A549 (cell line): ENCODE results near the gene ZBTB44. TPM values are rescaled to one million over a fixed set of nuclear protein-coding genes. Genes with fewer than 3 reads are reported as not detected.

Experiments used
- ATAC-seq, 2 experiments: fragments of 200-7000 bp in 1 of 2; fragments of >200 bp in 1 of 2; cut with Nextera tagmentation in 1 of 2; cut with Tn5 transposase in 1 of 2; 3 replicates each; pipeline versions ENCODE4 v1.8.0 to v1.9.1; 2018 to 2020; ENCODE audit warnings: mild to moderate bottlenecking in 1 of 2, moderate library complexity in 1 of 2
- CTCF ChIA-PET: fragments of 300-600 bp; sonication (Branson Sonifier 250); formaldehyde crosslinking; extraction: SDS; loops from one replicate; lab custom pipeline; 2021; ENCODE audit warnings: antibody characterized with exemption, inconsistent platforms; lab: Yijun Ruan, JAX
- POLR2A ChIA-PET: fragments of 350-600 bp; formaldehyde crosslinking; extraction: SDS; loops from one replicate; lab custom pipeline; 2021; ENCODE audit warnings: antibody characterized with exemption, inconsistent platforms; lab: Yijun Ruan, JAX
- DNase-seq, 2 experiments: peaks; one replicate each; pipeline versions ENCODE4 v3.0.0 to v3.0.0-alpha.2; 2011 to 2016; ENCODE audit warnings: low read depth in 1 of 2, low spot score in 1 of 2
- FAIRE-seq: peaks from 2 replicates; lab custom pipeline; 2011; peaks lifted over from hg19 to GRCh38; lab: Jason Lieb, UNC
- H3K27ac ChIP-seq, 2 experiments: fragments of >200 bp; sonication (Bioruptor Twin); formaldehyde crosslinking; 3 replicates each; pipeline ENCODE4 v1.5.1; 2016 to 2017
- H3K4me1 ChIP-seq: fragments of >200 bp; sonication (Bioruptor Twin); formaldehyde crosslinking; 3 replicates; pipeline ENCODE4 v1.6.1; 2016
- H3K4me2 ChIP-seq: fragments of >200 bp; sonication (Bioruptor Twin); formaldehyde crosslinking; 3 replicates; pipeline ENCODE4 v1.6.1; 2016
- H3K4me3 ChIP-seq: fragments of >200 bp; sonication (Bioruptor Twin); formaldehyde crosslinking; 3 replicates; pipeline ENCODE4 v1.5.1; 2016
- H3K9me3 ChIP-seq: fragments of >200 bp; sonication (Bioruptor Twin); formaldehyde crosslinking; 3 replicates; pipeline ENCODE4 v1.6.1; 2016
- CBX8 ChIP-seq: fragments of 200-600 bp; sonication (generic); IDR thresholded peaks from 2 replicates; pipeline ENCODE4 v1.6.1; 2016
- CHD4 ChIP-seq: fragments of 200-600 bp; sonication (generic); IDR thresholded peaks from 2 replicates; pipeline ENCODE4 v1.6.1; 2016; ENCODE audit warnings: antibody characterized with exemption, mild to moderate bottlenecking, borderline replicate concordance
- EHMT2 ChIP-seq: fragments of 200-600 bp; sonication (generic); IDR thresholded peaks from 2 replicates; pipeline ENCODE4 v1.6.1; 2016; ENCODE audit warnings: antibody characterized with exemption, low read depth, mild to moderate bottlenecking, moderate library complexity
- FOSL2 ChIP-seq, 2 experiments: fragments of 450-650 bp in 1 of 2; fragments of >200 bp in 1 of 2; sonication (Bioruptor Twin) in 1 of 2; formaldehyde crosslinking; IDR thresholded peaks; 2 replicates each; pipeline versions ENCODE4 v1.5.0 to v1.6.1; 2016 to 2020; ENCODE audit warnings: mild to moderate bottlenecking in 1 of 2, moderate library complexity in 1 of 2
- HOXB5 ChIP-seq: fragments of 250-450 bp; sonication (Bioruptor Pico); IDR thresholded peaks from 2 replicates; pipeline ENCODE4 v1.5.0; 2020; ENCODE audit warnings: mild to moderate bottlenecking, moderate library complexity
- JUN ChIP-seq, 2 experiments: fragments of >200 bp; sonication (Bioruptor Twin); formaldehyde crosslinking; IDR thresholded peaks; 2 replicates in 1 of 2; 3 replicates in 1 of 2; pipeline ENCODE4 v1.6.1; 2016 to 2017
- KDM5A ChIP-seq: fragments of 200-600 bp; sonication (generic); IDR thresholded peaks from 2 replicates; pipeline ENCODE4 v1.6.1; 2016; ENCODE audit warnings: antibody characterized with exemption, mild to moderate bottlenecking
- MAZ ChIP-seq: fragments of 150-350 bp; IDR thresholded peaks from 2 replicates; pipeline ENCODE4 v1.6.1; 2014; ENCODE audit warnings: antibody characterized with exemption, low read depth, low read length, borderline replicate concordance
- MYC ChIP-seq: IDR thresholded peaks from 2 replicates; pipeline ENCODE4 v1.6.1; 2012; ENCODE audit warnings: mild to moderate bottlenecking, inconsistent platforms, low read length, improper control_type of control experiment, borderline replicate concordance
- NFE2L2 ChIP-seq: fragments of 150-350 bp; conservative IDR thresholded peaks from 2 replicates; pipeline ENCODE4 v1.6.1; 2014; ENCODE audit warnings: low read length
- NR3C1 ChIP-seq: fragments of >200 bp; sonication (Bioruptor Twin); formaldehyde crosslinking; IDR thresholded peaks from 3 replicates; pipeline ENCODE4 v1.6.1; 2017
- PHF8 ChIP-seq: fragments of 200-600 bp; sonication (generic); IDR thresholded peaks from 2 replicates; pipeline ENCODE4 v1.6.1; 2016; ENCODE audit warnings: low read depth, mild to moderate bottlenecking, antibody characterized with exemption, moderate library complexity, borderline replicate concordance
- POLR2AphosphoS2 ChIP-seq: conservative IDR thresholded peaks from 2 replicates; pipeline ENCODE4 v1.6.1; 2012; ENCODE audit warnings: low read length, improper control_type of control experiment, inconsistent platforms
- TP53 ChIP-seq: fragments of 250-450 bp; sonication (Bioruptor Pico); IDR thresholded peaks from 2 replicates; pipeline ENCODE4 v1.5.0; 2021; ENCODE audit warnings: mild to moderate bottlenecking, moderate library complexity
- ZFP36 ChIP-seq: fragments of 450-650 bp; IDR thresholded peaks from 2 replicates; pipeline ENCODE4 v1.6.1; 2014; ENCODE audit warnings: borderline replicate concordance; ENCODE audit not compliant: partially characterized antibody
- WGBS: methylation state at CpG from one replicate; pipeline ENCODE4 v1.1.6; 2017; ENCODE audit errors: missing lambda C conversion rate; 5-methylcytosine and 5-hydroxymethylcytosine counted together
- polyA plus RNA-seq, 4 experiments: library from polyadenylated mRNA; depleted of rRNA in 3 of 4; stranded (reverse); fragments of >200 nt; fragmentation: RNase III in 1 of 4; extraction: RNeasy Plus Mini Kit Qiagen cat#74134 plus additional on column Dnase treatment in 1 of 4; gene quantifications; 2 replicates in 3 of 4; 3 replicates in 1 of 4; pipeline ENCODE4 v1.2.3, GENCODE V29; 2011 to 2017
- TF ChIP-seq, protein P1 (sequence below): fragments of 150-350 bp; IDR thresholded peaks from 2 replicates; pipeline ENCODE4 v1.6.1; 2014; ENCODE audit warnings: low read depth, mild to moderate bottlenecking, low read length
- TF ChIP-seq, protein P2 (sequence below): fragments of >200 bp; sonication (Bioruptor Twin); formaldehyde crosslinking; IDR thresholded peaks from 2 replicates; pipeline ENCODE4 v1.6.1; 2016

Gene ZBTB44
- polyA plus RNA-seq, 2 of the 4 experiments (the other 2 are of a cell fraction) = 6.7 to 16.1 TPM

DNA sequence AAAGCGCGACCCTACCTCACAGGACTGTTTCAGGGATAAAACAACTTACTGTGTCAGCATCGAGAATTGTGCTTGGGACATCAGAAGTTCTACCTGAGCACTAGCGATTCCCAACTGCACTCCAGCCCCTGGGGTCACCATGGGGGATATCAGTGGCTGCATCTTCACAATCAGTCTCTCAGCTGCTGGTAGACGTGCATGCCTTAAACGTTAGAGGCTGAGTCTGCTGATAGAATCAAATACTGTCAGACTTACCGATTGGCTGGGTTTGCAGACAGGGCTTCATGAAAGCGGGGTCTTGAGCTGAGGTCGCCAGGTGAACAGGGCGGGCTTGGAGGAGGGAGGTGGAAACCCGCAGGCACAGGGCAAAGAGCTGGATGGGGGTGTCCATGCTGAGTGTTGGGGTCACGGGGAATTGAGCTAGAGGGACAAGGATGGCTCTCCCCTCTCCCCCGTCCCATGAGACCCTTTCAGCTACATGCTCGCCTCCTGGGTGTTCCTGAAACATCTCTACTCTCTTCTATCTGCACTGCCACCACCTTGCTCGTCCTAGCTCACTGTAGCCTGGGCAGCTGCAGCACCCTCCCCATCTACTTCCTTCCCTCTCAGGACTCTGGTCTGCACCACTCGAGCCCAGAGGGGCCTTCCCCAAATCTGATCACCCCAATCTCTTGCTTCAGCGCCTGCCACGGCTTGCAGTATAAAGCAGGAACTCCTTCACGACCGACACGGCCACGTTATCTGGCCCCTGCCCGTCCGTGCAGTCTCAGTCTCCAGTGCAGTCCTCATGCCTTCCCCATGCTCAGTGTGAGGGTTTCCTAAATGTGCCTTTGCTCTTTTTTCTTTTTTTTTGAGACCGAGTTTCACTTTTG is 111.7 kb downstream of the ZBTB44 start:
- FAIRE-seq = no peak
- 58% methylated on average over 25 of the region's 25 CpGs for WGBS
- ChIA-PET POLR2A (no interaction called here), CTCF (interaction anchor here (1.4 to 1.8 kb wide), 2 partner anchors 9 kb away, joined by 4 read pairs; no protein-coding TSS in a partner anchor)
- ATAC-seq = no peak
- H3K9me3 ChIP-seq = no peaks in the 10 kb centered on the region
- DNase-seq = no peak
- no peak overlapping the region for H3K27ac ChIP-seq
- H3K4me3 ChIP-seq = no peak overlapping the region
- H3K4me1 ChIP-seq = no peaks in the 10 kb centered on the region
- H3K4me2 ChIP-seq = no peak overlapping the region
- TF ChIP-seq MAZ (no peak), MYC (no peak), PHF8 (no peak), HOXB5 (CRISPR knock-in tag) (no peak), KDM5A (no peak)
- TF ChIP-seq, protein P1, sequence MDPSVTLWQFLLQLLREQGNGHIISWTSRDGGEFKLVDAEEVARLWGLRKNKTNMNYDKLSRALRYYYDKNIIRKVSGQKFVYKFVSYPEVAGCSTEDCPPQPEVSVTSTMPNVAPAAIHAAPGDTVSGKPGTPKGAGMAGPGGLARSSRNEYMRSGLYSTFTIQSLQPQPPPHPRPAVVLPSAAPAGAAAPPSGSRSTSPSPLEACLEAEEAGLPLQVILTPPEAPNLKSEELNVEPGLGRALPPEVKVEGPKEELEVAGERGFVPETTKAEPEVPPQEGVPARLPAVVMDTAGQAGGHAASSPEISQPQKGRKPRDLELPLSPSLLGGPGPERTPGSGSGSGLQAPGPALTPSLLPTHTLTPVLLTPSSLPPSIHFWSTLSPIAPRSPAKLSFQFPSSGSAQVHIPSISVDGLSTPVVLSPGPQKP = no peak
- TF ChIP-seq, all 56 proteins: peak for 0

DNA sequence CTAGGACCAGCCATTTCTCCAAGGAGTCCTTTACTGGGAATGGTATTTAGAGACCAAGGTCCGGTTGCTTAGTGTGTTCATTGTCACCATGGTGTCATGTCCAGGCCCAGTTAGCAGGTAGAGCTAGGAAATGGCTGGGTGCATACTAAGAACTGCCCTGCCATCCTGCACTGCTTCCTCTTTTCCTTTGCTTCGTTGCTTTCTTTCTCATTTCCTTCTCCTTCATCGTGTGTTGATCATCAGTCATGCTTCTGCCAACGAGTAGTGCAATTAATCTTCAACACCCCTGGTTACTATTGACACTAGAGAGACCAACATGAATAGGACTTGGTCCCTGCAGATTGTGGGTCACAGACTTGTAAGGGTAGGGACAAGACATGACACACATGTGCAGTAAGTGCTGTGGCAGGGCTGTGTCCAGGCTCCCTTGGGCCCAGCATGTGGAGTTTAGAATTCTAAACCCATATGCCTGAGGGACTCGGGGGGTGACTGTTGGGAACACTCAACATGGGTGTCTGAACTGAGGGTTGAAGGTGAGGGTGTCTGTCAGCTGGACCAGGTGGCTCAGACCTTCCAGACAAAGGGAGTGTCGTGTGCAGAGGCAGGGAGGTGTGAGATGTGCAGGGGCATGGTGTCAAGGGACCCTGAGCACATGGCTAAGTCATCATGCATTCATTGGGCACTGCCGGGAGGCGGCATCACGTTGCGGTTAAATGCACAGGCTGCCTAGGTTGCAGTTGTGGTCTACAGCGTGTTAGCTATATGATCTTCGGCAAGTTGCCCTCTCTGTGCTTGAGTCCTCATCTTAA is 112.5 kb downstream of the ZBTB44 start:
- WGBS = 57% methylated on average over 10 of the region's 12 CpGs
- DNase-seq (no peak), FAIRE-seq (no peak), ATAC-seq (no peak)
- POLR2A ChIA-PET = interaction anchor here (0.5 kb wide), 1 partner anchor 8 kb away, joined by 3 read pairs; no protein-coding TSS in a partner anchor
- CTCF ChIA-PET = interaction anchor here (1.8 to 2.1 kb wide), 2 partner anchors 8 to 11 kb away, joined by 4 to 6 read pairs; no protein-coding TSS in a partner anchor
- Histone ChIP-seq H3K9me3 (no peaks in the 10 kb centered on the region), H3K4me1 (no peaks in the 10 kb centered on the region), H3K4me3 (no peak overlapping the region), H3K4me2 (no peak overlapping the region), H3K27ac (no peak overlapping the region)
- TF ChIP-seq ZFP36 (no peak), FOSL2 (IDR thresholded peaks at IDR 0.05) (no peak), FOSL2 (CRISPR knock-in tag; IDR thresholded peaks at IDR 0.05) (no peak), CHD4 (no peak), TP53 (no peak), JUN (IDR thresholded peaks at IDR 0.05) (no peak)

DNA sequence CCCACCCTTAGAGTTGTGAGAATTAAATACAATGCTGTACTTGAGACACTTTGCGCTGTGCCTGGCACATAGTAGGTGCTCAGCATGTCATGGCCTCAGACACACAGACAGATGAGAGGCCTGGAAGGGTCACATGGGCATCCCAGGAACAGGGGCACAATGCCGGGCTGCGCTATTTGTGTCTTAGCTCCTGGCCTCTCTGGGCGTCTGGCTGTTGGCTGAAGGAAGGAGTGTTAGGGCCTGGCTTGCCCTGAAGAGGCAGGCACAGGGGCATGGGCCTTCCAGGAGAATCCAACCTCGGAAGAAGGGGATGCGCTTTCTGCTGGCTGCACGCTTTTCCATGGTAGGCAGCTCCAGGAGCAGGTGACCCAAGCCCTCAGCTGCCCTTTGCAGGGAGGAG is 113.7 kb downstream of the ZBTB44 start:
- 63% methylated on average over 4 of the region's 7 CpGs for WGBS
- ATAC-seq = no peak
- Histone ChIP-seq H3K4me2 (no peak overlapping the region), H3K27ac (no peak overlapping the region), H3K4me1 (no peaks in the 10 kb centered on the region), H3K4me3 (no peak overlapping the region), H3K9me3 (no peaks in the 10 kb centered on the region)
- ChIA-PET CTCF (interaction anchor here (1.0 to 2.1 kb wide), 3 partner anchors 9 to 661 kb away, joined by 3 to 6 read pairs (median 4); no protein-coding TSS in a partner anchor), POLR2A (no interaction called here)
- no peak for DNase-seq
- TF ChIP-seq, protein P2, sequence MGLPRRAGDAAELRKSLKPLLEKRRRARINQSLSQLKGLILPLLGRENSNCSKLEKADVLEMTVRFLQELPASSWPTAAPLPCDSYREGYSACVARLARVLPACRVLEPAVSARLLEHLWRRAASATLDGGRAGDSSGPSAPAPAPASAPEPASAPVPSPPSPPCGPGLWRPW = no peak
- TF ChIP-seq EHMT2 = no peak
- TF ChIP-seq CBX8 = no peak
- no peak for TF ChIP-seq FOSL2 (IDR thresholded peaks at IDR 0.05)
- no peak for TF ChIP-seq FOSL2 (CRISPR knock-in tag; IDR thresholded peaks at IDR 0.05)
- TF ChIP-seq NFE2L2 = no peak
- no peak for TF ChIP-seq HOXB5 (CRISPR knock-in tag)
- no peak for TF ChIP-seq TP53
- TF ChIP-seq KDM5A = no peak
- no peak for TF ChIP-seq NR3C1
- no peak for TF ChIP-seq POLR2AphosphoS2
- FAIRE-seq = no peak
